GM10248 (cell line): Measurements from ENCODE around the gene KSR1.

Experiments used
- CTCF ChIA-PET: fragments of 300-600 bp; sonication (Branson Sonifier 250); formaldehyde crosslinking; extraction: SDS; loops from one replicate; lab custom pipeline; 2021; ENCODE audit warnings: antibody characterized with exemption; lab: Yijun Ruan, JAX
- POLR2A ChIA-PET: fragments of 350-650 bp; sonication (Branson Sonifier 250); formaldehyde crosslinking; extraction: SDS; loops from one replicate; lab custom pipeline; 2020; ENCODE audit warnings: antibody characterized with exemption; lab: Yijun Ruan, JAX
- DNase-seq: peaks from one replicate; pipeline ENCODE4 v3.0.0; 2012; ENCODE audit errors: extremely low spot score
- TF ChIP-seq, protein P1 (sequence below): IDR thresholded peaks from 2 replicates; pipeline ENCODE4 v1.5.1; 2012; ENCODE audit warnings: mild to moderate bottlenecking, low read depth; ENCODE audit errors: extremely low read depth, missing control alignments, control extremely low read depth

The KSR1 gene

DNA sequence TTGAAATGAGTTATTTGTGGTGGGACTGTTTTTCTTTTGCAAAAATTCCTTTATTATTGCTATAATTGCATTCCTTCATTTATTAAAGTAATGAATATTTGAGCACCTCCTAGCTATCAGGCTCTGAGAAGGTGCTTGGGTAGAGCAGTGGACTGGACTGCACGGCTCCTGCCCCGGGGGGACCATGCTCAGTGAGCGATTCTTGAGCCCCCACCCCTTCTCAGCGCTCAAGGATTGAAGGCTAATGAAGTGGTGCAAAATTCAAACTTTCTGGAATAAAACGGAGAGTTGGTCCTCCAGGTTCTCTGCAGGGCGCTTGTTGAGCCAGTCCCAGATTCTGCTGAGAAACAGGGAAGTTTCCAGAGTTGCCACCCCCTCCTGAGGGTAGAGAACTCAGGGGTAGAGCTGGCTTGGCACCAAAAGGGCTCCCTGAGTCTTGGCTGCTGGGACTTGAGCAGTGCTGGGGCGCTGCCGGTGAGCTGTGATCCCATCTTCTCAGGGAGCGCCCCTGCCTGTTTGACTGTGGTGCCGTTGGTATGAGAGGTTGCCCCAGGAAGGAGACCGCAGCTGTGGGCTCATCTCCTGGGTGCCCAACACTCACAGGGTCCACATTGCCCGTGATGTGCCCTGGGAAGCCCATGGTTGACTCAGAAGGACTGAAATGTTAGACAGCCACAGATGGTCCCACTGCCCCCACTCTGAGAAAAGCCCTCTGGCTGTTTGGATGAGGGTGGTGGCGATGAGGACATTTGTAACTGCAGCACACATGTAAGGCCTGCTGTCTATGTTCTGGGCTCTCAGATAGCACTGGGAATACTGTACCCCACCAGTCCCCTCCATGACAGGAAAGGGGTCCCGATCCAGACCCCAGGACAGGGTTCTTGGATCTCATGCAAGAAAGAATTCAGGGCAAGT is 20.0 kb downstream of the KSR1 start:
- ChIA-PET CTCF (interaction anchor here (0.7 to 2.4 kb wide), 5 partner anchors 9 to 24 kb away, joined by 3 to 10 read pairs (median 3); no protein-coding TSS in a partner anchor), POLR2A (no interaction called here)
- TF ChIP-seq, protein P1, sequence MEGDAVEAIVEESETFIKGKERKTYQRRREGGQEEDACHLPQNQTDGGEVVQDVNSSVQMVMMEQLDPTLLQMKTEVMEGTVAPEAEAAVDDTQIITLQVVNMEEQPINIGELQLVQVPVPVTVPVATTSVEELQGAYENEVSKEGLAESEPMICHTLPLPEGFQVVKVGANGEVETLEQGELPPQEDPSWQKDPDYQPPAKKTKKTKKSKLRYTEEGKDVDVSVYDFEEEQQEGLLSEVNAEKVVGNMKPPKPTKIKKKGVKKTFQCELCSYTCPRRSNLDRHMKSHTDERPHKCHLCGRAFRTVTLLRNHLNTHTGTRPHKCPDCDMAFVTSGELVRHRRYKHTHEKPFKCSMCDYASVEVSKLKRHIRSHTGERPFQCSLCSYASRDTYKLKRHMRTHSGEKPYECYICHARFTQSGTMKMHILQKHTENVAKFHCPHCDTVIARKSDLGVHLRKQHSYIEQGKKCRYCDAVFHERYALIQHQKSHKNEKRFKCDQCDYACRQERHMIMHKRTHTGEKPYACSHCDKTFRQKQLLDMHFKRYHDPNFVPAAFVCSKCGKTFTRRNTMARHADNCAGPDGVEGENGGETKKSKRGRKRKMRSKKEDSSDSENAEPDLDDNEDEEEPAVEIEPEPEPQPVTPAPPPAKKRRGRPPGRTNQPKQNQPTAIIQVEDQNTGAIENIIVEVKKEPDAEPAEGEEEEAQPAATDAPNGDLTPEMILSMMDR = no peak
- no peak for DNase-seq

DNA sequence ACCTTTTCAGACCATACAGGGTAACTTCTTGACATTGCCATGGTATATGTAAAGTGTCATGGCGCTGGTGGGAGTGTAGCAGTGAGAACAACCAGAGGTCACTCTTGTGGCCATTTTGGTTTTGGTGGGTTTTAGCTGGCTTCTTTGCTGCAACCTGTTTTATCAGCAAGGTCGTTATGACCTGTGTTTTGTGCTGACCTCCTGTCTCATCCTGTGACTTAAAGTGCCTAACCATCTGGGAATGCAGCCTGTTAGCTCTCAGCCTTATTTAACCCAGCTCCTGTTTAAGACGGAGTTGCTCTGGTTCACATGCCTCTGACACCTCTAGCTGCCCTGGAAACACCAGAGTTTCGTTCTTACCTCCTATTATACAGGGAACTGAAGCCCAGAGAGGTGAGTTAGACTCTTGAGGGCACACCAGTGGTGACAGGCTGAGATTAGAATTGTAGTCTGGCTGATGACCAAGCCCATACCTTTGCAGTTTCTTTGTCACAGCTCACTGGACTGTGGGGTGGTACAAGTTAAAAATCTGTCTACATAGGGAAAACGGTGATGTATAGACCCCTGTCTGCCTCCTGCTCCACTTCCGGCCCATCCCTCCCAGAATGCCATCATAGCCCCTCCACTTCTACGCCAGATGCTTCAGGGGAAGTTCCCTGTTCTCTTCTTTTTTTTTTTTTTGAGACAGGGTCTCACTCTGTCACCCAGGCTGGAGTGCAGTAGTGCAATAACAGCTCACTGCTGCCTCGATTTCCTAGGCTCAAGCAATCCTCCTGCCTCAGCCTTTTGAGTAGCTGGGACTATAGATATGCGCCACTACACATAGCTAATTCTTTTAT is 21.0 kb downstream of the KSR1 start:
- POLR2A ChIA-PET = no interaction called here
- CTCF ChIA-PET = interaction anchor here (1.0 to 1.9 kb wide), 6 partner anchors 10 to 23 kb away, joined by 3 to 10 read pairs (median 3); no protein-coding TSS in a partner anchor
- no peak for DNase-seq
- TF ChIP-seq, protein P1 = no peak

DNA sequence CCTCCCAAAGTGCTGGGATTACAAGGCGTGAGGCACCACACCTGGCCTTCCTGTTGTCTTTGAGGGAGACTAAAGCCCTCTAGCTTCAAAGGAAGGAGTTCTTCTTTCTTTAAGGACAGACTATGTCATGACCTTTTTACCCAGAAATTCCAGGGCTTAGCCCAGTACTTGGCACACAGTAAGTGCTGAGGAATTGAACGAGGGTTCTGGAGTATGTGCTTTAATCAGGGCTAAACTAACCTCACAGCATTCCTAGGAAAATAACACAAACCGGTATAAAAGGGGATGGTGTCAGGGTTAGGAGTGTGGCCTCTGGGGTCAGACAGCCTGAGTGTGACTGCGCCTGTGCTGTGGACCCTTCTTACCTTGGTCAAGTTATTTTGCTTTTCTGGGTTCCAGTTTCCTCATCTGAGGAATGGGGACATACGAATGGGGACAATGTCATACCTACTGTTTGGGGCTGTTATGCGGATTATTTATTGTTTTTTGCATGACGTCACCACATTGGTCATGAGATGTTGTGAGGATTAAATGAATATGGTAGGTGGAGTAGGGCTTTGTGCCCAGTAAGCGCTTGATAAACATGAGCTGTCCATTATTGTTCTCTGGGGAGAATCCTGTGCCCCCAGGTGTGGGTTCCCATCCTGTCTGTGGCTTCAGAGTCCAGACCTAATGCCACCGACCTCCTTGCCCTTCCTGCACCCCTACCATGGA is 21.9 kb downstream of the KSR1 start:
- DNase-seq = no peak
- TF ChIP-seq, protein P1 = no peak
- CTCF ChIA-PET = interaction anchor here (1.1 to 1.9 kb wide), 5 partner anchors 11 to 22 kb away, joined by 3 to 10 read pairs (median 3); no protein-coding TSS in a partner anchor
- POLR2A ChIA-PET = no interaction called here

DNA sequence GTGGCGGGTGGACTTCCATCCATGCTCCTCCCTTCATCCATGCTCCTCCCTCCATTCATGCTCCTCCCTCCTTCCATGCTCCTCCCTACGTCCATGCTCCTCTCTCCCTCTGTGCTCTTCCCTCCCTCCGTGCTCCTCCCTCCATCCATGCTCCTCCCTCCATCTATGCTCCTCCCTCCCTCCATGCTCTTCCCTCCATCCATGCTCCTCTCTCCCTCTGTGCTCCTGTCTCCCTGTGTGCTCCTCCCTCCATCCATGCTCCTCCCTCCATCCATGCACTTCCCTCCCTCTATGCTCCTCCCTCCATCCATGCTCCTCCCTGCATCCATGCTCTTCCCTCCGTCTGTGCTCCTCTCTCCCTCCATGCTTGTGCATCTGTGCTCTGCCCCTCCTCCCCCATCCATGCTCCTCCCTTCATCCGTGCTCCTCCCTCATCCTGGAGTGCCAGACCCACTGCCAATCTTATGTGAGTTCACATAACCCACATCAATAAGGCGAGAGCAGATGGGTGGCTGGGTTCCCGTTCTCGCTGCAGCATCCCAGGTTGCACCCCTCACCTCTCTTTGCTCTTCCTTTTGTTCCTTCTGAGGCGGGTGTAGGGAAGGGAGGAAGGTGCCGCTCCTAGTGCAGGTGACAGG is 22.8 kb downstream of the KSR1 start:
- ChIA-PET POLR2A (no interaction called here), CTCF (interaction anchor here (1.2 kb wide), 1 partner anchor 18 kb away, joined by 3 read pairs; no protein-coding TSS in a partner anchor)
- DNase-seq = no peak
- TF ChIP-seq, protein P1 = no peak

DNA sequence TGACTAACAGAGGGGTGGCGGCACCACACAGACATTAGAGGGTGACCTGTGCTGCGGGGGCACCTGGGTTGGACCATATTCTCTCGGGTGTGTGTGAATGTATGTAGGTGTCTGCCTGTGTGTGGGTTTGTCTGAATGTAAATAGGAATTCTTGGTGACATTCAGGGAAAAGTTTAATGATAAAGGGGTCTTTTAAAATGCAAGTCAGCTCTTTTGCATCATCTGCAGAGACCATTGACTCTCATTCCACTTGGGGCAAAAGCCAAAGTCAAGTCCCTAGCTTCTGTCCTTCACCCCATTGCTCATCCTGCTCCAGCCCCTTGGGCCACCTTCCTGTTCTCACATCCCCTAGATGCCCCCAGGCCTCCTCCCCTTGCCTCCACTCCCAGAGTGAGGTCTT is 23.6 kb downstream of the KSR1 start:
- POLR2A ChIA-PET = no interaction called here
- no peak for DNase-seq
- TF ChIP-seq, protein P1 = no peak
- CTCF ChIA-PET = interaction anchor here (1.1 to 1.6 kb wide), 3 partner anchors 10 to 20 kb away, joined by 3 to 5 read pairs (median 3); no protein-coding TSS in a partner anchor
